ENCODE measurements around the gene SF3A1. TPM values are rescaled to one million over a fixed set of nuclear protein-coding genes. Genes with fewer than 3 reads are reported as not detected.

Gene SF3A1
- total RNA-seq, 1 experiment from 2014 or later = 97.1 TPM

- H3K27me3 ChIP-seq (ENCODE audit: control insufficient read depth, insufficient read depth, low read length) = peaks cover 20% of the 10 kb centered on the region
- H3K36me3 ChIP-seq (replicated peaks; ENCODE audit: control insufficient read depth, insufficient read depth, low read length) = no peaks in the 10 kb centered on the region
- H3K4me3 ChIP-seq (ENCODE audit: insufficient read depth, low read depth, low read length) = no peak overlapping the region
- DNase-seq = peak; percentile 18
Observed at GRCh38 chr22:30393885-30394284, 37.2 kb upstream of the SF3A1 start.

- DNase-seq = peak; percentile 22
- H3K36me3 ChIP-seq (replicated peaks; ENCODE audit: control insufficient read depth, insufficient read depth, low read length) = no peaks in the 10 kb centered on the region
- peaks cover 17% of the 10 kb centered on the region for H3K27me3 ChIP-seq (ENCODE audit: control insufficient read depth, insufficient read depth, low read length)
- no peak overlapping the region for H3K4me3 ChIP-seq (ENCODE audit: insufficient read depth, low read depth, low read length)
Observed at GRCh38 chr22:30393322-30393680, 36.6 kb upstream of the SF3A1 start.

- Histone ChIP-seq H3K27me3 (ENCODE audit: control insufficient read depth, insufficient read depth, low read length) (peaks cover 14% of the 10 kb centered on the region), H3K4me3 (ENCODE audit: insufficient read depth, low read depth, low read length) (no peak overlapping the region), H3K36me3 (replicated peaks; ENCODE audit: control insufficient read depth, insufficient read depth, low read length) (no peaks in the 10 kb centered on the region)
- DNase-seq = peak; percentile 64
Observed at GRCh38 chr22:30392661-30393321, 36.1 kb upstream of the SF3A1 start.

- H3K4me3 ChIP-seq (ENCODE audit: insufficient read depth, low read depth, low read length) = no peak overlapping the region
- H3K27me3 ChIP-seq (ENCODE audit: control insufficient read depth, insufficient read depth, low read length) = peaks cover 5% of the 10 kb centered on the region
- no peaks in the 10 kb centered on the region for H3K36me3 ChIP-seq (replicated peaks; ENCODE audit: control insufficient read depth, insufficient read depth, low read length)
- peak; percentile 87 for DNase-seq
Observed at GRCh38 chr22:30390974-30391691, 34.4 kb upstream of the SF3A1 start.

GRCh38 chr22:30386960-30387827, 30.5 kb upstream of the SF3A1 start, which contains the start of gene RNF215:
TSS of gene RNF215 (minus strand) at chr22:30387411. CDS start at chr22:30387313, 98 bp downstream.
- Histone ChIP-seq H3K36me3 (replicated peaks; ENCODE audit: control insufficient read depth, insufficient read depth, low read length) (peaks cover 5% of the 10 kb centered on the region), H3K4me3 (ENCODE audit: insufficient read depth, low read depth, low read length) (peak within 1 kb of the TSS; percentile 78), H3K27me3 (ENCODE audit: control insufficient read depth, insufficient read depth, low read length) (no peaks in the 10 kb centered on the region)
- DNase-seq = peak; percentile 100

GRCh38 chr22:30386608-30386959, 29.9 kb upstream of the SF3A1 start:
- Histone ChIP-seq H3K27me3 (ENCODE audit: control insufficient read depth, insufficient read depth, low read length) (no peaks in the 10 kb centered on the region), H3K4me3 (ENCODE audit: insufficient read depth, low read depth, low read length) (peak overlapping the region; percentile 78), H3K36me3 (replicated peaks; ENCODE audit: control insufficient read depth, insufficient read depth, low read length) (peaks cover 7% of the 10 kb centered on the region)
- DNase-seq = no peak

GRCh38 chr22:30385942-30386341, 29.2 kb upstream of the SF3A1 start:
- H3K36me3 ChIP-seq (replicated peaks; ENCODE audit: control insufficient read depth, insufficient read depth, low read length) = peaks cover 7% of the 10 kb centered on the region
- no peak for DNase-seq
- H3K4me3 ChIP-seq (ENCODE audit: insufficient read depth, low read depth, low read length) = no peak overlapping the region
- no peaks in the 10 kb centered on the region for H3K27me3 ChIP-seq (ENCODE audit: control insufficient read depth, insufficient read depth, low read length)

- no peak for DNase-seq
- no peaks in the 10 kb centered on the region for H3K27me3 ChIP-seq (ENCODE audit: control insufficient read depth, insufficient read depth, low read length)
- peaks cover 9% of the 10 kb centered on the region for H3K36me3 ChIP-seq (replicated peaks; ENCODE audit: control insufficient read depth, insufficient read depth, low read length)
- no peak overlapping the region for H3K4me3 ChIP-seq (ENCODE audit: insufficient read depth, low read depth, low read length)
Observed at GRCh38 chr22:30383061-30383460, 26.4 kb upstream of the SF3A1 start.

GRCh38 chr22:30382340-30382739, 25.6 kb upstream of the SF3A1 start:
- Histone ChIP-seq H3K36me3 (replicated peaks; ENCODE audit: control insufficient read depth, insufficient read depth, low read length) (peaks cover 12% of the 10 kb centered on the region), H3K27me3 (ENCODE audit: control insufficient read depth, insufficient read depth, low read length) (no peaks in the 10 kb centered on the region), H3K4me3 (ENCODE audit: insufficient read depth, low read depth, low read length) (no peak overlapping the region)
- no peak for DNase-seq

- Histone ChIP-seq H3K27me3 (ENCODE audit: control insufficient read depth, insufficient read depth, low read length) (no peaks in the 10 kb centered on the region), H3K4me3 (ENCODE audit: insufficient read depth, low read depth, low read length) (no peak overlapping the region), H3K36me3 (replicated peaks; ENCODE audit: control insufficient read depth, insufficient read depth, low read length) (peaks cover 15% of the 10 kb centered on the region)
- no peak for DNase-seq
Observed at GRCh38 chr22:30381264-30381663, 24.6 kb upstream of the SF3A1 start.

GRCh38 chr22:30380011-30380410, 23.3 kb upstream of the SF3A1 start:
- peaks cover 16% of the 10 kb centered on the region for H3K36me3 ChIP-seq (replicated peaks; ENCODE audit: control insufficient read depth, insufficient read depth, low read length)
- DNase-seq = no peak
- H3K4me3 ChIP-seq (ENCODE audit: insufficient read depth, low read depth, low read length) = no peak overlapping the region
- H3K27me3 ChIP-seq (ENCODE audit: control insufficient read depth, insufficient read depth, low read length) = no peaks in the 10 kb centered on the region

- DNase-seq = no peak
- no peak overlapping the region for H3K4me3 ChIP-seq (ENCODE audit: insufficient read depth, low read depth, low read length)
- no peaks in the 10 kb centered on the region for H3K27me3 ChIP-seq (ENCODE audit: control insufficient read depth, insufficient read depth, low read length)
- H3K36me3 ChIP-seq (replicated peaks; ENCODE audit: control insufficient read depth, insufficient read depth, low read length) = peaks cover 10% of the 10 kb centered on the region
Observed at GRCh38 chr22:30375312-30375849, 18.7 kb upstream of the SF3A1 start.

GRCh38 chr22:30373331-30374325, 16.9 kb upstream of the SF3A1 start:
- H3K36me3 ChIP-seq (replicated peaks; ENCODE audit: control insufficient read depth, insufficient read depth, low read length) = peaks cover 8% of the 10 kb centered on the region
- DNase-seq = peak; percentile 67
- no peaks in the 10 kb centered on the region for H3K27me3 ChIP-seq (ENCODE audit: control insufficient read depth, insufficient read depth, low read length)
- no peak overlapping the region for H3K4me3 ChIP-seq (ENCODE audit: insufficient read depth, low read depth, low read length)

Measured in H7 (cell line).